Esophagus squamous epithelium (tissue), 4 donors: ENCODE data around the gene NUP210L.

ENCODE experiments used
- CTCF ChIP-seq, 6 experiments: fragments of 450-650 bp in 4 of 6; fragments of 200-600 bp in 2 of 6; sonication (generic) in 2 of 6; IDR thresholded peaks; one replicate each; pipeline ENCODE4 v1.5.1; 2016 to 2019; ENCODE audit warnings: antibody characterized with exemption in 6 of 6, mild to moderate bottlenecking in 4 of 6, moderate library complexity in 4 of 6
- POLR2A ChIP-seq, 4 donors: fragments of 450-650 bp; IDR thresholded peaks; one replicate each; pipeline ENCODE4 v1.6.1; 2017; ENCODE audit warnings: antibody characterized with exemption in 4 of 4, mild to moderate bottlenecking in 4 of 4, moderate library complexity in 3 of 4

- no peak for TF ChIP-seq CTCF (IDR thresholded peaks at IDR 0.05)
- TF ChIP-seq POLR2A (IDR thresholded peaks at IDR 0.05) = no peak
Measured at GRCh38 chr1:154087574-154087973, 67.3 kb downstream of the NUP210L start.
